Adrenal gland (tissue), 12 donors: ENCODE results near the gene MAN1C1. TPM values are rescaled to one million over a fixed set of nuclear protein-coding genes. Genes with fewer than 3 reads are reported as not detected.

ENCODE experiments used
- DNase-seq, 7 donors: peaks; one replicate each; pipeline ENCODE4 v3.0.0-alpha.2; 2019 to 2020
- H3K27ac ChIP-seq, 5 donors: fragments of 200-600 bp; sonication (generic) in 4 of 5; 1 replicate in 3 of 5; 2 replicates in 2 of 5; pipeline versions ENCODE4 v1.5.1 to v1.8.0; 2016 to 2020; ENCODE audit warnings: mild to moderate bottlenecking in 1 of 5
- H3K27me3 ChIP-seq: fragments of 200-600 bp; 2 replicates; pipeline ENCODE4 v1.8.0; 2021
- H3K36me3 ChIP-seq, 2 donors: fragments of 200-600 bp; replicated peaks in 1 of 2; 1 replicate in 1 of 2; 2 replicates in 1 of 2; pipeline versions ENCODE4 v1.5.1 to v1.8.0; 2018 to 2022
- H3K4me1 ChIP-seq, 2 donors: fragments of 200-600 bp; replicated peaks in 1 of 2; 1 replicate in 1 of 2; 2 replicates in 1 of 2; pipeline versions ENCODE4 v1.5.1 to v1.8.0; 2018 to 2021
- H3K4me3 ChIP-seq, 4 donors: fragments of 200-600 bp; sonication (generic) in 3 of 4; one replicate each; pipeline ENCODE4 v1.5.1; 2016 to 2018
- H3K9me3 ChIP-seq, 3 donors: fragments of 200-600 bp; sonication (generic) in 1 of 3; replicated peaks in 1 of 3; 1 replicate in 2 of 3; 2 replicates in 1 of 3; pipeline versions ENCODE4 v1.5.1 to v1.8.0; 2016 to 2021
- POLR2A ChIP-seq, 2 donors: fragments of 450-650 bp; IDR thresholded peaks; one replicate each; pipeline ENCODE4 v1.6.1; 2017; ENCODE audit warnings: antibody characterized with exemption in 2 of 2, mild to moderate bottlenecking in 2 of 2, moderate library complexity in 1 of 2
- WGBS, 4 donors: extraction: QIAGEN DNeasy Blood & Tissue Kit in 2 of 4; methylation state at CpG; one replicate each; pipeline versions ENCODE4 v1.1.5 to v1.1.7; 2013 to 2017; 5-methylcytosine and 5-hydroxymethylcytosine counted together
- intact Hi-C, 2 donors: fragments of 100-400 bp; cut with DNase I; formaldehyde crosslinking; loops; one replicate each; pipeline versions ENCODE4 v1.14.1 to v1.15.0; 2022 to 2023
- polyA plus RNA-seq, 3 donors: library from polyadenylated mRNA; stranded (reverse); fragments of 200-250 nt in 2 of 3; fragments of 350-450 nt in 1 of 3; fragmentation: Illumina TruSeq in 1 of 3; extraction: RNeasy Lipid Tissue Mini Kit (QIAGEN cat#74804) in 1 of 3; gene quantifications; one replicate each; pipeline ENCODE4 v1.2.3, GENCODE V29; 2013 to 2014
- total RNA-seq, 9 donors: library from RNA; depleted of rRNA in 4 of 9; stranded (reverse); fragments of >200 nt in 4 of 9; fragments of 120-200 nt in 1 of 9; fragmentation: NEBNext Ultra II Directional in 1 of 9; extraction: Animal tissue kit (Norgen Biotek cat#: 25700) in 1 of 9; gene quantifications; one replicate each; pipeline versions ENCODE4 v1.1.0 to v1.2.4, GENCODE V29; 2013 to 2023
- TF ChIP-seq, protein P1 (sequence below), 6 experiments: fragments of 450-650 bp in 4 of 6; fragments of 200-600 bp in 2 of 6; sonication (generic) in 1 of 6; IDR thresholded peaks; 1 replicate in 5 of 6; 2 replicates in 1 of 6; pipeline versions ENCODE4 v1.5.1 to v1.8.0; 2016 to 2021; ENCODE audit warnings: antibody characterized with exemption in 6 of 6, mild to moderate bottlenecking in 2 of 6, moderate library complexity in 1 of 6
- donor health status: healthy with polysubstance abuse.
- donor health status: Bipolar disorder and iron deficiency.
- donor health status: DM: yes; HTN: yes; CAD: no.
- donor health status: DM: no; HTN: no; CAD: no.
- donor health status: DM: no; HTN: no; CAD: no.
- donor health status: DM: yes; HTN: yes; CAD: no.

The MAN1C1 gene
- total and polyA plus RNA-seq, 12 donors = 2.7 to 58.7 (median 27.7) TPM

DNA sequence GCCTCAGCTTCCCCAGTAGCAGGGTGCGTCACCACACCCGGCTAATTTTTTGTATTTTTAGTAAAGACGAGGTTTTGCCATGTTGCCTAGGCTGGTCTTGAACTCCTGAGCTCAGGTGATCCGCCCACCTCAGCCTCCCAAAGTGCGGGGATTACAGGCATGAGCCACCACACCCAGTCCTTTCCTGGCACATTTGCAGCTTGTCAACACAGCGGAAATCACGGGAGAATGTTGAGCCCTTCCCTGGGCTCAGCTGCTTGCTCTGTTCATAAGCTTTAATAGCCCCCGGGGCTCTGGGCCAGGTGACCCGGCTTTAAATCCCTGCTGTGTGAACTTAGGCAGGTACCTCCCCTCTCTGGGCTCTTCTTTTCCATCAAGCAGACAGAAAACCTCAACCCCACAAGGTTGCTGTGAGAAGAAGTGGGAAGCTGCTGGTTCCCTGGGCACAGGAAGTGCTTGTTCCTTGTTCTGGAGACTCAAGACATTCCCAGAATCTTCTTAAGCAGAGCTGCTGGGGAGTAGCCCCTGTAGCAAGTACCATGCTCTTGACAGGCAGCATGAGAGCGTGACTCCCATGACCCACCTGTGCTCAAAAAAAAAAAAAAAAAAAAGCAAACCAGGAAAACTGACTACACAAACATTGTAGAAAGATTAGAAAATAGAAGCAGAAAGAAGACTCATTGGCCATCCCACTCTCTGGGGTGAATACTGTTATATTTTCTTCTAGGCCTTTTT lies 168.9 kb downstream of the MAN1C1 start:
- intact Hi-C loops = no loop called here
- Histone ChIP-seq H3K27me3 (no peaks in the 10 kb centered on the region), H3K9me3 (no peaks in the 10 kb centered on the region), H3K27ac (peak overlapping the region in 1 of 5 donors; percentile 8), H3K36me3 (no peaks in the 10 kb centered on the region), H3K4me3 (no peak overlapping the region), H3K4me1 (peaks cover 0 to 11% of the 10 kb centered on the region in 2 donors)
- DNase-seq = no peak
- WGBS, 4 donors = 86 to 98% (median 89%) methylated on average over 7 to 10 of the region's 10 CpGs
- no peak for TF ChIP-seq POLR2A (IDR thresholded peaks at IDR 0.05)
- TF ChIP-seq, protein P1, sequence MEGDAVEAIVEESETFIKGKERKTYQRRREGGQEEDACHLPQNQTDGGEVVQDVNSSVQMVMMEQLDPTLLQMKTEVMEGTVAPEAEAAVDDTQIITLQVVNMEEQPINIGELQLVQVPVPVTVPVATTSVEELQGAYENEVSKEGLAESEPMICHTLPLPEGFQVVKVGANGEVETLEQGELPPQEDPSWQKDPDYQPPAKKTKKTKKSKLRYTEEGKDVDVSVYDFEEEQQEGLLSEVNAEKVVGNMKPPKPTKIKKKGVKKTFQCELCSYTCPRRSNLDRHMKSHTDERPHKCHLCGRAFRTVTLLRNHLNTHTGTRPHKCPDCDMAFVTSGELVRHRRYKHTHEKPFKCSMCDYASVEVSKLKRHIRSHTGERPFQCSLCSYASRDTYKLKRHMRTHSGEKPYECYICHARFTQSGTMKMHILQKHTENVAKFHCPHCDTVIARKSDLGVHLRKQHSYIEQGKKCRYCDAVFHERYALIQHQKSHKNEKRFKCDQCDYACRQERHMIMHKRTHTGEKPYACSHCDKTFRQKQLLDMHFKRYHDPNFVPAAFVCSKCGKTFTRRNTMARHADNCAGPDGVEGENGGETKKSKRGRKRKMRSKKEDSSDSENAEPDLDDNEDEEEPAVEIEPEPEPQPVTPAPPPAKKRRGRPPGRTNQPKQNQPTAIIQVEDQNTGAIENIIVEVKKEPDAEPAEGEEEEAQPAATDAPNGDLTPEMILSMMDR (IDR thresholded peaks at IDR 0.05) = no peak

DNA sequence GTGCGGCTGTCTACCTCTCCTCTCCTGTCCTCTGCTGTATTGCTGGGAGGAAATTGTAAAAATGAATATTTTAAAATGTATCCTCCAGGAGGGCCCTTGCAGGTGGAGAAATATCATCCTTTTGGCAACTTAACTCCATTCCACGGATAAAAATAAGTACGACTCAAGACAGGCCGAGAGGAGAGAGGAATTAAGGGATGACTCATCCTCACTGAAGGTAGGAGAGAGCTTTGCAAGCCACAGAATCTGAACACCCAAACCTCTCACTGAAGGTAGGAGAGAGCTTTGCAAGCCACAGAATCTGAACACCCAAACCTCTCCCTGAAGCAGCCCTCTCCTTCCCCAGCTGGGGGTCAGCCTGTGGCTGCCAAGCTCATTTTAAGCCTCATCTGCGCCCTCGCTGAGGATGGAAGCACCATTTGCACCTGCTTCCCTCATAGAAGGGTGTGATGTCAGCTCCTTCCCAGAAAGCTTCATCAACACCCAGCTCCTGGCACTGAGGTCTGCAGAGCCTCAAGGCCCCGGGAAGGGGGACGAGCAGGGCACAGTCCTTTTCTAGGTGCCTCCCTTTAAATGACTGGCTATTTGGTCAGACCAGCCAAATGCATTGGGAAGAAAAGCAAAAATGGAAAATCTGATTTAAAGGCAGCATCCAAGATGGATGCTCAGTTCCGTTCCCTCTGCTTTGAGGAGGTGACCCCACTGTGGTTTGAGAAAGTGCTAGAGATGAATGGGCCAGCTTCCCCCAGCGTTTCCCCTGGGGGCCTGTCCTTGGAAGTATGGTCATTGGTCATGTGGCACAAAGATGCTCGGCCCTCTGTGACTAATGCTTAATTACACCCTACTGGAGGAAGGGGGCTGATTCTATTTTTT lies 170.5 kb downstream of the MAN1C1 start:
- no peaks in the 10 kb centered on the region for H3K9me3 ChIP-seq
- no peak overlapping the region for H3K4me3 ChIP-seq
- peaks cover 0 to 11% of the 10 kb centered on the region in 2 donors for H3K4me1 ChIP-seq
- WGBS, 4 donors = 60 to 67% (median 63%) methylated on average over 11 of the region's 11 CpGs
- H3K36me3 ChIP-seq = no peaks in the 10 kb centered on the region
- TF ChIP-seq, protein P1 (IDR thresholded peaks at IDR 0.05) = no peak
- no peak for TF ChIP-seq POLR2A (IDR thresholded peaks at IDR 0.05)
- no peak overlapping the region for H3K27ac ChIP-seq
- no peaks in the 10 kb centered on the region for H3K27me3 ChIP-seq
- DNase-seq = no peak
- intact Hi-C loops = no loop called here

DNA sequence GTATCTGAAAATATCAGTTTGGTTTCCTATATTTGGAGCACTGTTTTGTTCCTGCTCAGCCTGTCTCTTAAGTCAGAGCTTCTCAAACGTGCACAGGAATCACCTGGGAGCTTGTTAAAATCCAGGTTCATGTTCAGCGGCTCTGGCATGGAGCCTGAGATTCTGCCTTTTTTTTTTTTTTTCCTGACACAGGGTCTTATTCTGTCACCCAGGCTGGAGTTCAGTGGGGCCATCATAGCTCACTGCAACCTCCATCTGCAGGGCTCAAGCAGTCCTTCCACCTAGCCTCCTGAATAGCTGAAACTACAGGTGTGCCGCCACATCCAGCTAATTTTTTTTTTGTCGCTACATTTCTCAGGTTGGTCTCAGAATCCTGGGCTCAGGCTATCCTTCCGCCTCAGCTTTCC lies 171.2 kb downstream of the MAN1C1 start:
- Histone ChIP-seq H3K4me3 (no peak overlapping the region), H3K4me1 (peaks cover 0 to 11% of the 10 kb centered on the region in 2 donors), H3K9me3 (no peaks in the 10 kb centered on the region), H3K27me3 (no peaks in the 10 kb centered on the region), H3K36me3 (no peaks in the 10 kb centered on the region), H3K27ac (no peak overlapping the region)
- 88 to 93% (median 93%) methylated on average over 5 of the region's 5 CpGs for WGBS, 4 donors
- TF ChIP-seq POLR2A (IDR thresholded peaks at IDR 0.05) = no peak
- TF ChIP-seq, protein P1 (IDR thresholded peaks at IDR 0.05) = no peak
- intact Hi-C loops = no loop called here
- no peak for DNase-seq

DNA sequence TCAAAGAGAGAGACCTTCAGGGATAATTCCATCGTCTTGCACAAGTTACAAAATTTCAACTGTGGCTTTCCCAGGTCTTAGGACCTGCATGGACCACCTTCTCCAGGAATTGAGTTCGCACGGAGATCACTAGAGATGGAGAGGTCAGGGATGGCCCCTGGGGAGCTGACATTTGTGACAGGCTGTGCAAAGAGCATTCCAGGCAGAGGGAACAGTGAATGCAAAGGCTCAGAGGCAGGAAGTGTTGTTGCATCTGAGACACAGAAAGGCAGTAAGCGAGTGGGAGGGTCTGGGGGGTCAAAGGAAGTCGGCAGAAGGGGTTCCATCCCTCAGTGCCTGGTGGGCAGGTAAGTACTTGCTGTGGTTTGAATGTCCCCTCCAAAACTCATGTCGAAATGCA lies 173.9 kb downstream of the MAN1C1 start:
- Histone ChIP-seq H3K9me3 (no peaks in the 10 kb centered on the region), H3K27ac (no peak overlapping the region), H3K4me1 (peaks cover 0 to 11% of the 10 kb centered on the region in 2 donors), H3K4me3 (no peak overlapping the region), H3K27me3 (no peaks in the 10 kb centered on the region), H3K36me3 (no peaks in the 10 kb centered on the region)
- TF ChIP-seq, protein P1 (IDR thresholded peaks at IDR 0.05) = no peak
- TF ChIP-seq POLR2A (IDR thresholded peaks at IDR 0.05) = no peak
- no peak for DNase-seq
- intact Hi-C loops = loop anchor here in 1 of 2 donors (10.0 kb wide), 1 partner anchor 86 kb away; no protein-coding TSS in a partner anchor
- WGBS, 4 donors = 87 to 91% (median 90%) methylated on average over 6 of the region's 6 CpGs
